Activated naive CD8-positive, alpha-beta T cell treated with anti-CD3 and anti-CD28 coated beads, Interleukin-2, amount 10 ng/mL, durations not matched to agents 7 days and 5 days (primary cell): ENCODE data around the gene ZNF428. TPM values are rescaled to one million over a fixed set of nuclear protein-coding genes. Genes with fewer than 3 reads are reported as not detected.
A peak's percentile ranks its signal among the peaks of the same experiment; 100 is the strongest.
"Not testable (repeated sequence)": the region's sequence is repeated elsewhere in the genome, so short reads cannot be mapped to it uniquely, and the experiment has no call there.

Experiments used
- ATAC-seq: fragments of 150-1000 bp; cut with Tn5 transposase; one replicate; pipeline ENCODE4 v1.10.0; 2021; ENCODE audit warnings: low read depth, moderate library complexity
- POLR2A ChIA-PET: fragments of 350-600 bp; sonication (Branson Sonifier 250); formaldehyde crosslinking; loops from one replicate; lab custom pipeline; 2021; ENCODE audit warnings: antibody characterized with exemption; lab: Charles Lee
- DNase-seq: peaks from one replicate; pipeline ENCODE4 v3.0.0; 2021
- H3K27ac Mint-ChIP-seq: one replicate; pipeline ENCODE4 v1.8.0; 2022; ENCODE audit warnings: mild to moderate bottlenecking, mixed read lengths
- H3K27me3 Mint-ChIP-seq: one replicate; pipeline ENCODE4 v1.8.0; 2022; ENCODE audit warnings: mild to moderate bottlenecking, moderate library complexity, mixed read lengths
- H3K36me3 Mint-ChIP-seq: one replicate; pipeline ENCODE4 v1.8.0; 2021; ENCODE audit warnings: mild to moderate bottlenecking, mixed read lengths
- H3K4me1 Mint-ChIP-seq: one replicate; pipeline ENCODE4 v1.8.0; 2021; ENCODE audit warnings: mixed read lengths
- H3K4me3 Mint-ChIP-seq: one replicate; pipeline ENCODE4 v1.8.0; 2022; ENCODE audit warnings: mild to moderate bottlenecking, moderate library complexity, mixed read lengths
- H3K9me3 Mint-ChIP-seq: one replicate; pipeline ENCODE4 v1.8.0; 2021; ENCODE audit warnings: mixed read lengths
- total RNA-seq, 2 experiments: library from RNA; stranded (reverse); gene quantifications; one replicate each; pipeline ENCODE4 v1.2.3, GENCODE V29; 2021

Gene ZNF428
- total RNA-seq, 2 experiments from 2014 or later = 23.3 to 23.7 TPM

DNA sequence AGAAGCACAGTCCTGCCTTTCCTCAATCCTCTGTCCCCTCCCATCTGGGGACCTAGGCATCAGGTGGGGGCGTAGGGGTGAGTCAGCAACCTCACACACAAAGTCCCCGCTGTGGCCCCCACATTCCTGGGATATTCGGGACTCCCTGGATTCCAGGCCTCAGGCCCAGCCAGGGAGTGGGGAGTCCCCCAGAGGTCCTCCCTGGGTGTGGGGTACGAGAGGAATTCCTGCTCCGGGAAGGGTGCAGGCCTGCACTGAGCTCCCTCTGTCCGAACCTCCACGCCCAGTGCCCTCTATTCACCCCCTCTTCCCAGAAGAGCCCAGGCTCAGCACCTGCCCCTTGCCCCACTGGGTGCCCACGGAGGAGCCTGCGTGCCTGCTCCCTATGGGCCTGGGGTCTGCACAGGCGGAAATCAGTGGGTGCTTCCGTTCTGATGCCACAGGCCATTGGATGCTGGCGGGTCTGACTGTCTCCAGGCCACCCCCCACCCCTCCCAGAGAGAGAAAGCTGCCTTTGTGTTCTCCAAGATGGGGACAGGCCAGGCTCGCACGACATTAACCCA lies 16.8 kb upstream of the ZNF428 start:
- POLR2A ChIA-PET = no interaction called here
- H3K27ac Mint-ChIP-seq = no peak overlapping the region
- H3K27me3 Mint-ChIP-seq = peaks cover 46% of the 10 kb centered on the region

DNA sequence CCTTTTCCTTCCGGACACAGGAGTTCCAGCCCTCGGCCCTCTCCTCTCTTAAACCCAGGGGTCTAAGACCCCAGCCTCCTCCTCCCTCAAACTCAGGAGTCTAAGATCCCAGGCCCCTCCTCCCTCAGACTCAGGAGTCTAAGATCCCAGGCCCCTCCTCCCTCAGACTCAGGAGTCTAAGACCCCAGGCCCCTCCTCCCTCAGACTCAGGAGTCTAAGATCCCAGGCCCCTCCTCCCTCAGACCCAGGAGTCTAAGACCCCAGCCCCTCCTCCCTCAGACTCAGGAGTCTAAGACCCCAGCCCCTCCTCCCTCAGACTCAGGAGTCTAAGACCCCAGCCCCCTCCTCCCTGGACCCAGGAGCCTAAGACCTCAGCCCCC lies 16.1 kb upstream of the ZNF428 start:
- H3K36me3 Mint-ChIP-seq, POLR2A ChIA-PET, DNase-seq, H3K27ac Mint-ChIP-seq, H3K9me3 Mint-ChIP-seq, H3K4me3 Mint-ChIP-seq, ATAC-seq: not testable (repeated sequence)
- Mint-ChIP-seq H3K4me1 (peaks cover 10% of the 10 kb centered on the region), H3K27me3 (peaks cover 41% of the 10 kb centered on the region)

More for the DNA sequence above, 16.8 kb upstream of the ZNF428 start:
- no peaks in the 10 kb centered on the region for H3K36me3 Mint-ChIP-seq
- no peak for ATAC-seq
- H3K9me3 Mint-ChIP-seq = no peaks in the 10 kb centered on the region
- H3K4me1 Mint-ChIP-seq = peaks cover 11% of the 10 kb centered on the region
- no peak for DNase-seq
- H3K4me3 Mint-ChIP-seq = no peak overlapping the region

DNA sequence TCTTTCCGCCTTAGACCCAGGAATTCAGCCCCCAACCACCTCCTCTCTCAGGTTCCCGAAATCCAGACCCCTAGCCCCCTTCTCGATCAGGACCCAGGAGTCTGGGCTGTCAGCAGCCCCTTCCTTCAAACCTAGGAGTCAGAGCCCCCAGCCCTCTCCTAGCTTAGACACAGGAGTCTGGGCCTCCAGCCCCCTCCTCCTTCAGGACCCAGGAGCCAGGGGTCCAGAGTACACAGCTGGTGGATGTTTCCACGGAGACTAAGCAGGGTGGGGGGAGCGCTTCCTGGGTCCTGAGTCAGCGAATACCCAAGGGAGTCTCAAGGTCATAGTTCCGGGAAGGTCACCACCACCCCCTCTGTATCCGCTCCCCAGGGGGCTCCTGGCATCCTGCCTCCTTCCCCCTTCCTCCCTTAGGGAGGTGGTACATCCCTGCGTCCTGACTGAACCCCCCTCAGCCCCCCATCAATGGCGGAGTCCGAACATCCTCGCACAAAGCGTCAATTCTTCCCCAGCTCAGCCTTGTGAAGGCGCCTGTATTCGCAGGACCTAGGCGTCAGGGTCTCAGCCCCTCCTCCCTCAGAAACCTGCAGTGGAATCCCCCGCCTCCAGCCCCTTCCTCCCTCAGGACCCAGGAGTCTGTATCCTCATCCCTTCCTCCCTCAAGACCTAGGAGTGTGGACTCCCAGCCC lies 15.6 kb upstream of the ZNF428 start:
- POLR2A ChIA-PET = no interaction called here
- Mint-ChIP-seq H3K4me1 (peaks cover 8% of the 10 kb centered on the region), H3K27ac (no peak overlapping the region), H3K9me3 (no peaks in the 10 kb centered on the region), H3K27me3 (peaks cover 35% of the 10 kb centered on the region), H3K36me3 (no peaks in the 10 kb centered on the region), H3K4me3 (no peak overlapping the region)
- ATAC-seq = no peak
- DNase-seq = no peak

DNA sequence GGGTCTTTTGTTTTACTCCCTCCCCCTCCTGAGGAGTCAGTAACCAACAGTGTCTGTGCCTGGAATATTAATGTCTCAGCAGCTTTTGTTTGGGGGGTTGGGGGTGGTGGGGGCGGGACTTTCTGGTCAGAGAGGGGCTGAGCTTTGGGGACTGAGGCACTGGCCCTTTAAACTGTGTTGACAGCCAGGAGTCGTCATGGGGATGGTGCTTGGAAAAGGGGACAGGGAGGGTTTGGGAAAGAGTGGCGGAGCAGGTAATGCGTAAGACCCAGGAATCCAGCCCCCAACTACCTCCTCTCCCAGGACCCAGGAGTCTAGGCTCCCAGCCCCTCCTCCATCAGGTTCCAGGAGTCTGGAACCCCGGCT lies 15.1 kb upstream of the ZNF428 start:
- H3K9me3 Mint-ChIP-seq = no peaks in the 10 kb centered on the region
- no peak overlapping the region for H3K4me3 Mint-ChIP-seq
- POLR2A ChIA-PET = no interaction called here
- no peak overlapping the region for H3K27ac Mint-ChIP-seq
- H3K36me3 Mint-ChIP-seq = no peaks in the 10 kb centered on the region
- DNase-seq (no peak), ATAC-seq (no peak)
- H3K27me3 Mint-ChIP-seq = peaks cover 34% of the 10 kb centered on the region
- H3K4me1 Mint-ChIP-seq = peaks cover 6% of the 10 kb centered on the region

DNA sequence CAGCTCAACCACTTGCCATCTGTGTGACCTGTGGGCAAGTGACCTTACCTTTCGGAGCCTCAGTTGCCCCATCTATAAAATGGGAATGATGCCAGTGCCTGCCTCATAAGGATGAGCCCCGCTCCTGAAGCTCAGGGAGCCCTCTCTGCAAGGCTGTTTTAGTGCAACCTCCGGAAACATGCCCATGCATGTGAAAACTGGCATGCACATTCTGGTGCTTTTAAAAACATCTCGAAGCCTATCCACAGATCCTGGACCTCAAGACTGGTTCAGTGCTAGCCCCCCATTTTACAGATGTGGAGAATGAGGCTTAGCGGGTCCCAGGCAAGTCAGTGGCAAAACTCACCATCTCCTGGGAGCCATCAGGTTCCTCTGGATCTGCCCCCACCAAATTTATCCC lies 14.6 kb upstream of the ZNF428 start:
- peaks cover 5% of the 10 kb centered on the region for H3K4me1 Mint-ChIP-seq
- ATAC-seq (no peak), DNase-seq (no peak)
- H3K36me3 Mint-ChIP-seq = no peaks in the 10 kb centered on the region
- no peak overlapping the region for H3K27ac Mint-ChIP-seq
- H3K9me3 Mint-ChIP-seq = no peaks in the 10 kb centered on the region
- peaks cover 32% of the 10 kb centered on the region for H3K27me3 Mint-ChIP-seq
- H3K4me3 Mint-ChIP-seq = no peak overlapping the region
- POLR2A ChIA-PET = no interaction called here

DNA sequence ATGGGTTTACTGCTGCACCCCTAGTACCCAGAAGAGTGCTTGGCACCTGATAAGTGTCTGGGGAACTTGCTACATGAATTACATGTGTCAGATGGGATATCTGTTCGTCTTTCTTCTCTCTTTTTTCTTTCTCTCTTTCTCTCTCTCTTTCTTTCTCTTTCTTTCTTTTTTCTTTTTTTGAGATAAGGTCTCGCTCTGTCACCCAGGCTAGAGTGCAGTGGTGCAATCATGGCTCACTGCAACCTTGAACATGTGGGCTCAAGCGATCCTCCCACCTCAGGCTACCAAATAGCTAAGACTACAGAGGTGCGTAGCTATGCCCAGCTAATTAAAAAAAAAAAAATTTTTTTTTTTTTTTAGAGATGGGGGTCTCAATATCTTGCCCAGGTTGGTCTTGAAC lies 14.1 kb upstream of the ZNF428 start:
- H3K36me3 Mint-ChIP-seq = no peaks in the 10 kb centered on the region
- no peak overlapping the region for H3K27ac Mint-ChIP-seq
- POLR2A ChIA-PET = interaction anchor here (0.6 kb wide), 1 partner anchor 24 kb away, joined by 3 read pairs; no protein-coding TSS in a partner anchor
- no peak for ATAC-seq
- no peak overlapping the region for H3K4me3 Mint-ChIP-seq
- no peaks in the 10 kb centered on the region for H3K9me3 Mint-ChIP-seq
- peaks cover 2% of the 10 kb centered on the region for H3K4me1 Mint-ChIP-seq
- peaks cover 27% of the 10 kb centered on the region for H3K27me3 Mint-ChIP-seq
- DNase-seq = no peak

DNA sequence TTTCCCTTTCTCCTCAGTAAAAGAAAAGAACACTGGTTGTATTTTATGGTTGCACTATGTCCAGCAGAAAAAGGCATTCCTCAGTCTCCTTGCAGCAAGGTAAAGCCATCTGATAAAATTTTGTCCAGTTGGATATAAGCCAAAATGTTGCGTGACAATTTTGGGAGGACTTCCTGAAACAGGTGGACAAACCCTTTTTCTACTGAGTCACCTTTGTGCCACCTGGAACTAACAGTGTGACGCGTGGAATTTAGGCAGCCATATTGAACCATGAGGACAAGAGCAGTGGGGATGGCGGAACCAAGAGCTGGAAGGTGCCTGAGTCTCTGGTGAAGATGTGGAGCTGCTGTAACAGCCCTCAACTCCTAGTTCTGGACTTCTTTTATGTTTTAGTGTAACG lies 12.1 kb upstream of the ZNF428 start:
- Mint-ChIP-seq H3K27me3 (peaks cover 15% of the 10 kb centered on the region), H3K9me3 (no peaks in the 10 kb centered on the region)
- no peak for DNase-seq

DNA sequence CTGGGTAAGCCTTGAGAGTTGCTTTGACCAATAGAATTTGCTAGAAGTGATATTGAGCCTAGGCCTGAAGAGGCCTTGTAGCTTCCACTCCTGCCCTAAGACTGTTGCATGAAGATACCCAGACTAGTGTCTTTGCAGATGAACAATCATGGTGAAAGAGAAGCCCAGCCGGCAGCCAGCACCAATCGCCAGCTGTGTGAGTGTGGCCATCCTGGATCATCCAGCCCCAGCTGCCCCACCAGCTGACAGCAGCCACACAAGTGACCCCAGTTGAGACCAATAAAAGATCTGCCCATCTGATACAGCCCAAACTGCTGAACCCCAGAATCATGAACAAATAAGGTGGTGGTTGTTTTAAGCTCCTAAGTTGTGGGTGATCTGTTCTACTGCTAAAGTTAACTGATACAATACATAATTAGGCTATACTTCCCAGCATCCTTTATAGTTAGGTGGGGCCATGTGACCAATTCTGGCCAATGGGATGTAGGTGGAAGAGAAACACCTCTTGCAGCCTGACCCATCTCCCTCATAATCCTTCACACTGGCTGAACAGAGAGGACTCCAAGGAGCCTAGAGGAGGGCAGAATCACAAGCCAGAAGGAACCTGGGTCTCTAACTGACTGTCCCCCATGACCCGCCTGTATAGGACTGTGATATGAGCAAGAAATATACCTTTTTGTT lies 9.4 kb upstream of the ZNF428 start:
- H3K27me3 Mint-ChIP-seq = peaks cover 17% of the 10 kb centered on the region
- DNase-seq = no peak
- H3K4me3 Mint-ChIP-seq = no peak overlapping the region
- POLR2A ChIA-PET = interaction anchor here (0.6 kb wide), 1 partner anchor 119 kb away, joined by 3 read pairs; no protein-coding TSS in a partner anchor
- no peak overlapping the region for H3K27ac Mint-ChIP-seq
- no peaks in the 10 kb centered on the region for H3K9me3 Mint-ChIP-seq
- no peak for ATAC-seq
- no peaks in the 10 kb centered on the region for H3K36me3 Mint-ChIP-seq
- peaks cover 10% of the 10 kb centered on the region for H3K4me1 Mint-ChIP-seq

More for the DNA sequence above, 12.1 kb upstream of the ZNF428 start:
- POLR2A ChIA-PET = no interaction called here
- ATAC-seq = no peak
- H3K4me3 Mint-ChIP-seq = no peak overlapping the region
- no peak overlapping the region for H3K27ac Mint-ChIP-seq
- H3K36me3 Mint-ChIP-seq = no peaks in the 10 kb centered on the region
- peaks cover 5% of the 10 kb centered on the region for H3K4me1 Mint-ChIP-seq

DNA sequence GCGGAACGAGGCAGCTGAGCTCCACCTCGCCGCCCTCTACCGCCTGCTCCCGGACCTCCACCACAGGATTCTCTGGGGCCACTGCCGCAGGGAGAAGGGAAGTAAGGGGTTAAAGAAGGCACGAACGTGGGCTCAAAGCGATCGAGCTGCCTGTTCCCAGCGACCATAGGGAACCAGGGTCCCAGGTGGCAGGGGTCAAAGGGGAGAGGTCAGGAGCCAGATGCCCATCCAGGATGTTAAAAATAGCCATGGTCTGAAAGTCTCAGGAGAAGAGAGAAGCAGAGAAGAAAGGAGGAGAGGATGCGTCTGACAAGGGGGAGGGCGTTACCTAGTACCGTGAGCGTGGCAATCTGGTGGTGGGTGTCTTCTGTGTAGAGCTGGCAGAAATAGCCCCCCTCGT lies 7.4 kb upstream of the ZNF428 start:
- Mint-ChIP-seq H3K9me3 (no peaks in the 10 kb centered on the region), H3K27ac (no peak overlapping the region), H3K27me3 (peaks cover 12% of the 10 kb centered on the region), H3K36me3 (no peaks in the 10 kb centered on the region), H3K4me3 (no peak overlapping the region), H3K4me1 (peaks cover 10% of the 10 kb centered on the region)
- no peak for ATAC-seq
- no peak for DNase-seq
- POLR2A ChIA-PET = interaction anchor here (0.6 kb wide), 1 partner anchor 46 kb away, joined by 3 read pairs; no protein-coding TSS in a partner anchor

DNA sequence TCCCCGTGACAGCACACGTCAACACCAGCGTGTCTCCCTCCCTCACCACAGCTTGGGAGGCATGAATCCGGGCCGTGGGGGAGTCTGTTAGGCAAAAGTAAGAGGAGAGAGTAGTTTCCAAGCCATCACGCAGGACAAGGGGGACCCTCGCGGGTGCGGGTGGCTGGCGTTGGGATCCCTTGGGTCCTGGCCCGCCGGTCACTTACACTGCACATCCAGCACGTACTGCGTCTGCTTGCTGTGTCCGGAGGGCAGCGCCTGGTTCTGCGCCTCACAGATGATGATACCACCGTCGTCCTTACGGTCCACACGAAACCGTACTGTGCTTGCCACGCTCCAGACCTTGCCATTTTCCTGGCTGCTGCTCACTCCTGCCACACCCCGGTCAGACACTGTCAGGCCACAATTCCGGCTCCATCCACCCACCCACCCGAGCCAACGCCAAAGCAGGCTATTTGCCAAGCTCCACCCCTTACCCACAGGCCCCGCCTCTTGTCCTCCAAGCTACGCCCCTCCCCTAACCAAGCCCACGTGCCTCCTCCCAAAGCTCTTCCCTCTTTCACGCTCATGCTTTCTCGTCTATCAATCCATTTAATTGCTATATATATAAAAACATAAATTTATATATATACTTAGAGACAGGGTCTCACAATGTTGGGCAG lies 6.6 kb upstream of the ZNF428 start:
- no peaks in the 10 kb centered on the region for H3K36me3 Mint-ChIP-seq
- ATAC-seq = no peak
- no peak for DNase-seq
- H3K27ac Mint-ChIP-seq = no peak overlapping the region
- POLR2A ChIA-PET = interaction anchor here (0.6 kb wide), 1 partner anchor 47 kb away, joined by 3 read pairs; no protein-coding TSS in a partner anchor
- no peaks in the 10 kb centered on the region for H3K9me3 Mint-ChIP-seq
- peaks cover 12% of the 10 kb centered on the region for H3K4me1 Mint-ChIP-seq
- H3K27me3 Mint-ChIP-seq = peaks cover 12% of the 10 kb centered on the region
- no peak overlapping the region for H3K4me3 Mint-ChIP-seq

DNA sequence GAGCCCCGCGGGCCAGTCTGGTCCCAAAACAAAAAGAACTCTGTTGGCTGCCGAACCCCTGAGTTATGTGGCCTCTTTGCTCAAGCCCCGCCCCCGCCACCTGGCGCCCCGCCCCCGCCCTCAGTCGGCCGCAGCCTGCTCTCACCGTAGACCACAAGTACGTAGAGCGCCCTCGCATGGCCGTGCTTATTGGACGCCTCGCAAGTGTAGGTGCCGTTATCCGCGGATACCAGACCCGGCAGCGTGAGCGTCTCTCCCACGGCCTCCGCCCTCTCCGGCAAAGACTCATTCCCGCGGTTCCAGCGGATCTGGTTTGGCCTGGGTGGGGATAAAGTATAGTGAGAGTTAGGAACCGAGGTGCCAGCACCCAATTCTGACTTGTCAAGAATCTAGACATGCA lies 5.5 kb upstream of the ZNF428 start:
- peaks cover 17% of the 10 kb centered on the region for H3K4me1 Mint-ChIP-seq
- POLR2A ChIA-PET = no interaction called here
- no peak overlapping the region for H3K4me3 Mint-ChIP-seq
- peaks cover 10% of the 10 kb centered on the region for H3K27me3 Mint-ChIP-seq
- DNase-seq = peak; percentile 87
- peak; percentile 83 for ATAC-seq
- peak overlapping the region; percentile 51 for H3K27ac Mint-ChIP-seq
- H3K9me3 Mint-ChIP-seq = no peaks in the 10 kb centered on the region
- peaks cover 2% of the 10 kb centered on the region for H3K36me3 Mint-ChIP-seq

DNA sequence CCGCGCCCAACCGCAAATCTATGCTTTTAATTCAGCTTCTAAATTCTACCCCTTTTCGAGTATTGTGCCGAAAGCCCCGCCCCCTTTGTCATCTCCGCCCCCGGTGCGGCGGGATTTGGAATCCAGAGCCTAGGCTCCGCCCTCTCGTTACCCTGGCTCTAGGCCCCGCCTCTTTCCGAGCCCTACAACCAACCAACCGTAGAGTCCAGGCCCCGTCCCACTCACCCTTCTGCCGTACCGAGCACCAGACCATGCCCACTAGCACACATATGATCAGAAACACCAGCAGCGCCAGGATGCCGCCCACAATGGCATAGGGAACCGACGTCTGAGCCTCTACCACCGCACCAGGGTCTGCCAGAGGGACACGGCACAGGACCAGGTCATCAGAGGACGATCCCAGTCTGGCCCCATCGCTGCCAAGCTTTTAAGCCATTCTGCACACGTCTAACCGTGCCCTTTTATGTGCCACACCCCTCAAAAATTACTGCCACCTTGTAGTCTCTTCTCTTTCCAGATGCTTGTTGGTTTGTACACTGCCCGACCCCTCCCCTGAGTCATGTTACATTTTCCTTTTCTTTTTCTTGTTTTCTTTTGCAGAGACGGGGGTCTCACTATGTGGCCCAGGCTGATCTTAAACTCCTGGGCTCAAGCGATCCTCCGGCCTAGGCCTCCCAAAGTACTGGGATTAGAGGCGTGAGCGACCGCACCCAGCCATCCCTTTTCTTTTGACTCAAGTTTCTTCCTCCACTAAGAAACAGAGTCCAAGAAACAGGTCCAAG lies 4.7 kb upstream of the ZNF428 start:
- DNase-seq = no peak
- no peak overlapping the region for H3K4me3 Mint-ChIP-seq
- ATAC-seq = no peak
- POLR2A ChIA-PET = interaction anchor here (0.6 kb wide), 1 partner anchor 8 kb away, joined by 3 read pairs; no protein-coding TSS in a partner anchor
- peaks cover 2% of the 10 kb centered on the region for H3K36me3 Mint-ChIP-seq
- peaks cover 10% of the 10 kb centered on the region for H3K27me3 Mint-ChIP-seq
- no peaks in the 10 kb centered on the region for H3K9me3 Mint-ChIP-seq
- peaks cover 18% of the 10 kb centered on the region for H3K4me1 Mint-ChIP-seq
- H3K27ac Mint-ChIP-seq = no peak overlapping the region

DNA sequence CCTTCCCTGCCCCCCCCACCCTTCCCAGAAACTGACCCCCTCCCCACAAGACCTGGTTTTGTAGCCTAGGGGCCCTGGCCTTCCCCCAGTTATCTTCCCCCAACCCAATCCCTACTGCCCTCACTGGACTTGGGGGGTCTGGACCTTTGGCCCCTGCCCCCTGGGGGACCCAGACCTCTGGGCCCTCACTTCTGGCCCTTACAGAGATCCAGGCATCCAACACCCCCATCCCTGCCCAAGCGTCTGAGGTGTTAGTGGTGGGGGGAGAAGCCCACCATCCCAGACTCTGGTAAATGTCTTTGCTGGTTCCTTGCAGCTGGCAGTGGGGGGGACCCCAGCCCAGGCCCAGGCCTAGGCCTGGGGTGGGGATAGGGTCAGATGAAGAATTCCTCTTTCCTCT lies 3.5 kb upstream of the ZNF428 start:
- Mint-ChIP-seq H3K36me3 (peaks cover 2% of the 10 kb centered on the region), H3K4me3 (no peak overlapping the region), H3K4me1 (peaks cover 21% of the 10 kb centered on the region), H3K27ac (no peak overlapping the region), H3K27me3 (peaks cover 10% of the 10 kb centered on the region), H3K9me3 (no peaks in the 10 kb centered on the region)
- DNase-seq (no peak), ATAC-seq (no peak)
- POLR2A ChIA-PET = interaction anchor here (0.6 kb wide), 1 partner anchor 7 kb away, joined by 3 read pairs; no protein-coding TSS in a partner anchor
